ENCODE data around the gene SPAG8. TPM values are rescaled to one million over a fixed set of nuclear protein-coding genes. Genes with fewer than 3 reads are reported as not detected.

The SPAG8 gene
- total RNA-seq, 4 donors from 2014 or later: 0.65 to 2.0 (median 0.83) TPM

DNA sequence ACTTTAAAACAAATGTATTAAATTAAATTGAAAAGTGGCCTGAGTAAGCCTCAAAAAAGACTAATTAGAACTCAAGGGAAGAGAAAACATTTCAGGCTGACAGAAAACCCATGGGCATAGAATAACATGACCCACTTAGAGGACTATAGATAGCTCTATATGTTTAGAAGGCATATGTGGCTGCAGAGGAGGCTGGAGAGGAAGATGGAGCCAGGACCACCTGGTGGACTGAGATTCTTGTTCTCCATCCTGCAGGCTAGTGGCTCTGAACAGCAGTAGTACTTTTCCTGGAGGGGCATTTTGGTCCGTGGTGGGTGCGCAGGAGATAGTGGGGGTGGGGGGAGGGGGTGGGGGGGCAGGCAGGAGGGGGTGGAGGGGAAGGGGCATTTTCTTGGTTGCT is 31.0 kb downstream of the SPAG8 start:
- Histone ChIP-seq H3K27ac (replicated peaks in 1 of 4) (no peak overlapping the region), H3K4me3 (no peak overlapping the region), H3K27me3 (no peaks in the 10 kb centered on the region), H3K9me3 (no peaks in the 10 kb centered on the region), H3K36me3 (no peaks in the 10 kb centered on the region), H3K4me1 (no peaks in the 10 kb centered on the region)
- intact Hi-C loops (cut with DNase I): no loop called here
- WGBS: 73% methylated on average over 2 of the region's 2 CpGs
- no peak for TF ChIP-seq EP300 (IDR thresholded peaks at IDR 0.05)
- no peak for DNase-seq (ENCODE audit: extremely low spot score)

DNA sequence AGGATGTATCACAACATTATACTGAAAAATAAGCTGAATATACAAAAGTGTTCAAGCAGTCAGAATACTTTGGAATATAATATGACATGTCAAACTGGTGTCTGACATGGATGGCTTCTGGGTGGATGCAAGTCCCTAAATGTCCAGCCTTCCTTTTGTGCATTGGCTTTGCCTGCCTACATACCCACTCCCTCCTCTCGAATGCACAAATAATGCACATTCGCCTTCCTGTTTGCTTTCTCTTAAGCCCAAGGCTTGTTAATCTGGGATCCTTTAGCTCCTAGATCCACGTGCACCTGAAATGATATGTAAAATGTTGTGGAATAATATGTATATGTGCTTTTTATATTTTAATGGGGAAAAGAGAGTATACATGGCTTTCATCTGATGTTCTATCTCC is 33.6 kb downstream of the SPAG8 start:
- 92% methylated on average over 3 of the region's 3 CpGs for WGBS
- H3K36me3 ChIP-seq: no peaks in the 10 kb centered on the region
- no peak for TF ChIP-seq POLR2AphosphoS5 (IDR thresholded peaks at IDR 0.05)
- TF ChIP-seq, protein P1, sequence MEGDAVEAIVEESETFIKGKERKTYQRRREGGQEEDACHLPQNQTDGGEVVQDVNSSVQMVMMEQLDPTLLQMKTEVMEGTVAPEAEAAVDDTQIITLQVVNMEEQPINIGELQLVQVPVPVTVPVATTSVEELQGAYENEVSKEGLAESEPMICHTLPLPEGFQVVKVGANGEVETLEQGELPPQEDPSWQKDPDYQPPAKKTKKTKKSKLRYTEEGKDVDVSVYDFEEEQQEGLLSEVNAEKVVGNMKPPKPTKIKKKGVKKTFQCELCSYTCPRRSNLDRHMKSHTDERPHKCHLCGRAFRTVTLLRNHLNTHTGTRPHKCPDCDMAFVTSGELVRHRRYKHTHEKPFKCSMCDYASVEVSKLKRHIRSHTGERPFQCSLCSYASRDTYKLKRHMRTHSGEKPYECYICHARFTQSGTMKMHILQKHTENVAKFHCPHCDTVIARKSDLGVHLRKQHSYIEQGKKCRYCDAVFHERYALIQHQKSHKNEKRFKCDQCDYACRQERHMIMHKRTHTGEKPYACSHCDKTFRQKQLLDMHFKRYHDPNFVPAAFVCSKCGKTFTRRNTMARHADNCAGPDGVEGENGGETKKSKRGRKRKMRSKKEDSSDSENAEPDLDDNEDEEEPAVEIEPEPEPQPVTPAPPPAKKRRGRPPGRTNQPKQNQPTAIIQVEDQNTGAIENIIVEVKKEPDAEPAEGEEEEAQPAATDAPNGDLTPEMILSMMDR (IDR thresholded peaks at IDR 0.05): no peak
- no peak for TF ChIP-seq EP300 (IDR thresholded peaks at IDR 0.05)
- no peak for TF ChIP-seq POLR2A (IDR thresholded peaks at IDR 0.05; ENCODE audit: low read depth)
- no peaks in the 10 kb centered on the region for H3K27me3 ChIP-seq
- intact Hi-C loops (cut with DNase I): no loop called here
- H3K27ac ChIP-seq (replicated peaks in 1 of 4): no peak overlapping the region
- no peaks in the 10 kb centered on the region for H3K9me3 ChIP-seq
- no peak for DNase-seq (ENCODE audit: extremely low spot score)
- H3K4me1 ChIP-seq: no peaks in the 10 kb centered on the region
- no peak overlapping the region for H3K4me3 ChIP-seq

DNA sequence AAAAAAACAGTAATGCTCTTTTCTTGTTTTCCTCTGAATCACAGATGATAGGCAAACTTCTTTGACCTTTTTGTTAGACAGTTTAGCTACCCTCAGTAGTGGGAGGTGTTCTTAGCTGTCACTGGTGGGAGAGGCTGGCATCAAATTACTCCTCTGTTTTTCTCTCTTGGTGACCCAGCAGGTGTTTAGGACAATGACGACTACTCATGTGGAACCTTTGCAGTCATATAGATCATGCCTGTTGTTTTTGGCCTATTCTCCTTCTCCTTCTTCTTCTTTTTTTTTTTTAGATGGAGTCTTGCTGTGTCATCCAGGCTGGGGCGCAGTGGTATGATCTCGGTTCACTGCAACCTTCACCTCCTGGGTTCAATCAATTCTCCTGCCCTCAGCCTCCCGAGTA is 36.0 kb downstream of the SPAG8 start:
- TF ChIP-seq POLR2AphosphoS5 (IDR thresholded peaks at IDR 0.05): no peak
- no peak for TF ChIP-seq EP300 (IDR thresholded peaks at IDR 0.05)
- no peak for TF ChIP-seq POLR2A (IDR thresholded peaks at IDR 0.05; ENCODE audit: low read depth)
- TF ChIP-seq, protein P1 (IDR thresholded peaks at IDR 0.05): no peak
- Histone ChIP-seq H3K4me1 (peaks cover 10 to 14% (median 13%) of the 10 kb centered on the region in 4 donors), H3K27me3 (no peaks in the 10 kb centered on the region), H3K36me3 (no peaks in the 10 kb centered on the region), H3K27ac (replicated peaks in 1 of 4) (no peak overlapping the region), H3K9me3 (no peaks in the 10 kb centered on the region), H3K4me3 (no peak overlapping the region)
- intact Hi-C loops (cut with DNase I): no loop called here
- no peak for DNase-seq (ENCODE audit: extremely low spot score)
- 87% methylated on average over 4 of the region's 4 CpGs for WGBS

DNA sequence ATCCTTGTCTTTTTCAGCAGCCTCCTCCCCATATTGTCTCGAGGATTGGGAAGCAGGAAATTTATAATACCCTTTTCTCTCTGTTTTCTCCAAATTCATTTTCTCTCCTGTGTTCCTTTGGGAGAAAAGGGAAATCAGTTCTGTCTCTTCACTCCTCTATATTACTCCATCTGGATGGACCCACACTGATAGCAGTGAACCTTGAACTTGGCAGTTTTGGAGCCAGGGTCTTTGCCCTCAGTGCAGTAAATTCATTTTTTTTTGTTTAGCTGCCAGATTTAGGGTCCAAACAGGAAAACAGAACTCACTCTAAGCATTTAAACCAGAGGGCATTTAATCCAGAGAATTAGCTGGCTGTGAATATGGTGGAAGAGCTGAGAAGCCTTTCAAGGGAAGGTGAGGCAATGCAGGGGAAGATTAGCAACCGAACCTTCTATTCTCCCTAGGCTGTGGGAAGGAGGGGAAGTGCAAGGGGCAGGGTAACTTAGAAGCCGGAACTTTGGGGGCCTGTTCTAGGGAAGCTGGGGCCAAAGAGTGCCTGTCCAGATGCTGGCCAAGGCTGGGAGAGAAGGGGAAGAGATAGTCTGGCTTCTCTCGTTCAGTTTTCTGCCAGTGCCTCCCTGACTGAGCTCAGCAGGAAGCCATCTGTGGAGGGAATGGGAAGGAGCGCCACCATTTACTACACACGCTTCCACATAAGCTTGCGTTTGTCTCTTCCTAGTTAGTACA is 37.0 kb downstream of the SPAG8 start:
- Histone ChIP-seq H3K27ac (replicated peaks in 1 of 4) (peak overlapping the region in 1 of 4 donors; percentile 23), H3K4me1 (peaks cover 20 to 23% (median 23%) of the 10 kb centered on the region in 4 donors), H3K4me3 (no peak overlapping the region), H3K9me3 (no peaks in the 10 kb centered on the region), H3K36me3 (no peaks in the 10 kb centered on the region), H3K27me3 (no peaks in the 10 kb centered on the region)
- 66% methylated on average over 7 of the region's 7 CpGs for WGBS
- no peak for TF ChIP-seq POLR2A (IDR thresholded peaks at IDR 0.05; ENCODE audit: low read depth)
- TF ChIP-seq, protein P1 (IDR thresholded peaks at IDR 0.05): no peak
- TF ChIP-seq POLR2AphosphoS5 (IDR thresholded peaks at IDR 0.05): no peak
- DNase-seq (ENCODE audit: extremely low spot score): no peak
- intact Hi-C loops (cut with DNase I): no loop called here

DNA sequence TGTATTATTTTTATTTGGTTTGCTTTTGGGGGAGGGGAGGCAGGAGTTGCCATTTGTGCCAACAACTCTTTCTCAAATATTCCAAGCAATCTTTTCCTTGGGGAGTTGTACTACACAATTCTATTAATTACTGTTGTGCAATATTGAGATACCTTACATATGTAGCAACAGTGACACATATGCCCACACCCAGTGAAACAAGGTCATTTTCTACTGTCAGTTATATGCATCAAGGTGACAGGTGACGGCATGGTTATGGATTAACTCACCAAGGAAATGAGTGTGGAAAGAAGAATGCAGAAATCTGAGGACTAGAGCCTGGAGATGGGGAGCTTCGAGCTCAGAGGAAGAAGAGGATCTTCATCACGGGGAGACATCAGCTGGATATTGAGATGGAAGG is 40.1 kb downstream of the SPAG8 start:
- H3K27ac ChIP-seq (replicated peaks in 1 of 4): peak overlapping the region in 2 of 4 donors; percentile 67 to 78
- 89% methylated on average over 3 of the region's 3 CpGs for WGBS
- H3K9me3 ChIP-seq: no peaks in the 10 kb centered on the region
- peaks cover 20 to 29% (median 26%) of the 10 kb centered on the region in 4 donors for H3K4me1 ChIP-seq
- no peak for DNase-seq (ENCODE audit: extremely low spot score)
- H3K36me3 ChIP-seq: no peaks in the 10 kb centered on the region
- no peak overlapping the region for H3K4me3 ChIP-seq
- no peaks in the 10 kb centered on the region for H3K27me3 ChIP-seq
- intact Hi-C loops (cut with DNase I): no loop called here
- TF ChIP-seq POLR2AphosphoS5 (IDR thresholded peaks at IDR 0.05): no peak
- no peak for TF ChIP-seq EP300 (IDR thresholded peaks at IDR 0.05)
- TF ChIP-seq, protein P1 (IDR thresholded peaks at IDR 0.05): no peak
- TF ChIP-seq POLR2A (IDR thresholded peaks at IDR 0.05; ENCODE audit: low read depth): no peak
